NCI-H526 treated with DMSO at 0.1 percent for 48 hours (cell line): ENCODE data around the gene POU4F3.

Experiments used
- DNase-seq: peaks from one replicate; lab custom pipeline; 2025; lab: John Stamatoyannopoulos, UW

The POU4F3 gene

GRCh38 chr5:146339715-146340259, 1.1 kb downstream of the POU4F3 start:
- no peak for DNase-seq

- no peak for DNase-seq
Observed at GRCh38 chr5:146340260-146341081, 1.8 kb downstream of the POU4F3 start.

- DNase-seq, result no peak
Observed at GRCh38 chr5:146341854-146342253, 3.2 kb downstream of the POU4F3 start.

- no peak for DNase-seq
Observed at GRCh38 chr5:146342519-146342881, 3.9 kb downstream of the POU4F3 start.

GRCh38 chr5:146342882-146343865, 4.5 kb downstream of the POU4F3 start:
- no peak for DNase-seq

GRCh38 chr5:146344155-146345118, 5.8 kb downstream of the POU4F3 start:
- no peak for DNase-seq

- no peak for DNase-seq
Observed at GRCh38 chr5:146345240-146345577, 6.6 kb downstream of the POU4F3 start.

- DNase-seq, result no peak
Observed at GRCh38 chr5:146345578-146346366, 7.1 kb downstream of the POU4F3 start.

- DNase-seq, result no peak
Observed at GRCh38 chr5:146357126-146357525, 18.5 kb downstream of the POU4F3 start.

- DNase-seq, result no peak
Observed at GRCh38 chr5:146359836-146360235, 21.2 kb downstream of the POU4F3 start.

- DNase-seq, result no peak
Observed at GRCh38 chr5:146363161-146363874, 24.7 kb downstream of the POU4F3 start.

GRCh38 chr5:146365618-146366017, 27.0 kb downstream of the POU4F3 start:
- DNase-seq, result no peak

- no peak for DNase-seq
Observed at GRCh38 chr5:146366904-146367303, 28.3 kb downstream of the POU4F3 start.

- DNase-seq, result no peak
Observed at GRCh38 chr5:146368137-146368536, 29.5 kb downstream of the POU4F3 start.

GRCh38 chr5:146369691-146370090, 31.1 kb downstream of the POU4F3 start:
- no peak for DNase-seq

- DNase-seq, result no peak
Observed at GRCh38 chr5:146376821-146377220, 38.2 kb downstream of the POU4F3 start.

- DNase-seq, result no peak
Observed at GRCh38 chr5:146378986-146379385, 40.3 kb downstream of the POU4F3 start.

GRCh38 chr5:146380714-146381113, 42.1 kb downstream of the POU4F3 start:
- DNase-seq, result no peak

- no peak for DNase-seq
Observed at GRCh38 chr5:146388386-146388785, 49.7 kb downstream of the POU4F3 start.

GRCh38 chr5:146390469-146390868, 51.8 kb downstream of the POU4F3 start:
- no peak for DNase-seq
